IMR-90 (cell line): ENCODE measurements around the gene ITIH4. TPM values are rescaled to one million over a fixed set of nuclear protein-coding genes. Genes with fewer than 3 reads are reported as not detected.

Source experiments
- ATAC-seq: fragments of 200-7000 bp; cut with Tn5 transposase; 2 replicates; pipeline ENCODE4 v1.9.1; 2020; ENCODE audit warnings: low read depth, mild to moderate bottlenecking, moderate library complexity
- BruUV-seq: library from RNA; stranded (reverse); fragments of 400-500 nt; replicated peaks from 2 replicates; lab custom pipeline; 2021; lab: Mats Ljungman, UMichigan
- CTCF ChIA-PET: fragments of 300-600 bp; formaldehyde crosslinking; extraction: SDS; loops from one replicate; lab custom pipeline; 2021; ENCODE audit warnings: antibody characterized with exemption; lab: Yijun Ruan, JAX
- POLR2A ChIA-PET: fragments of 300-600 bp; sonication (Branson Sonifier 250); formaldehyde crosslinking; loops from one replicate; lab custom pipeline; 2022; ENCODE audit warnings: antibody characterized with exemption; ENCODE audit not compliant: unreplicated experiment; lab: Charles Lee
- DNase-seq: peaks from one replicate; pipeline ENCODE4 v3.0.0; 2013
- H2AFZ ChIP-seq: replicated peaks from 2 replicates; pipeline ENCODE3; 2013; ENCODE audit warnings: low read length, mild to moderate bottlenecking; ENCODE audit not compliant: poor library complexity
- H2AK5ac ChIP-seq: 2 replicates; pipeline ENCODE4 v1.6.1; 2013; ENCODE audit warnings: low read depth, low read length, inconsistent platforms
- H2AK9ac ChIP-seq: replicated peaks from 2 replicates; pipeline ENCODE3; 2013; ENCODE audit warnings: mild to moderate bottlenecking, low read depth, low read length, moderate library complexity; ENCODE audit not compliant: poor library complexity
- H2BK120ac ChIP-seq: 2 replicates; pipeline ENCODE4 v1.6.1; 2013; ENCODE audit warnings: low read depth, low read length, inconsistent platforms
- H2BK15ac ChIP-seq: 3 replicates; pipeline ENCODE4 v1.6.1; 2013; ENCODE audit warnings: low read depth, low read length, inconsistent platforms
- H2BK20ac ChIP-seq: 2 replicates; pipeline ENCODE4 v1.6.1; 2013; ENCODE audit warnings: low read depth, mild to moderate bottlenecking, inconsistent platforms, low read length, moderate library complexity
- H2BK5ac ChIP-seq: 2 replicates; pipeline ENCODE4 v1.6.1; 2013; ENCODE audit warnings: mild to moderate bottlenecking, low read depth, low read length, inconsistent platforms; ENCODE audit not compliant: poor library complexity, severe bottlenecking
- H3K14ac ChIP-seq: replicated peaks from 2 replicates; pipeline ENCODE4 v1.6.1; 2013; ENCODE audit warnings: low read depth, low read length, inconsistent platforms
- H3K18ac ChIP-seq: 2 replicates; pipeline ENCODE4 v1.6.1; 2013; ENCODE audit warnings: low read depth, low read length, control low read depth
- H3K23ac ChIP-seq: 2 replicates; pipeline ENCODE4 v1.6.1; 2013; ENCODE audit warnings: low read depth, low read length, inconsistent platforms
- H3K27ac ChIP-seq: 2 replicates; pipeline ENCODE4 v1.5.1; 2013; ENCODE audit warnings: mild to moderate bottlenecking, control low read depth, low read length; ENCODE audit not compliant: insufficient read depth
- H3K27me3 ChIP-seq: 2 replicates; pipeline ENCODE4 v1.6.1; 2013; ENCODE audit warnings: low read length; ENCODE audit not compliant: control insufficient read depth, insufficient read depth
- H3K36me3 ChIP-seq: 2 replicates; pipeline ENCODE4 v1.6.1; 2013; ENCODE audit warnings: low read length, mixed read lengths; ENCODE audit not compliant: control insufficient read depth, insufficient read depth
- H3K4ac ChIP-seq: 2 replicates; pipeline ENCODE4 v1.6.1; 2013; ENCODE audit warnings: low read depth, low read length, inconsistent platforms
- H3K4me1 ChIP-seq: 2 replicates; pipeline ENCODE4 v1.6.1; 2013; ENCODE audit warnings: low read length, mixed read lengths; ENCODE audit not compliant: control insufficient read depth, insufficient read depth
- H3K4me2 ChIP-seq: 2 replicates; pipeline ENCODE4 v1.6.1; 2013; ENCODE audit warnings: low read depth, mild to moderate bottlenecking, control low read depth, low read length, moderate library complexity
- H3K4me3 ChIP-seq: 2 replicates; pipeline ENCODE4 v1.5.1; 2013; ENCODE audit warnings: low read depth, mild to moderate bottlenecking, control low read depth, low read length, moderate library complexity; ENCODE audit not compliant: insufficient read depth
- H3K56ac ChIP-seq: 2 replicates; pipeline ENCODE4 v1.6.1; 2013; ENCODE audit warnings: low read length, inconsistent platforms; ENCODE audit not compliant: insufficient read depth; ENCODE audit errors: extremely low read depth
- H3K79me1 ChIP-seq, 2 experiments: 2 replicates each; pipeline ENCODE4 v1.6.1; 2013; ENCODE audit warnings: low read length in 2 of 2, inconsistent platforms in 1 of 2, low read depth in 1 of 2
- H3K9ac ChIP-seq: 2 replicates; pipeline ENCODE4 v1.6.1; 2013; ENCODE audit warnings: low read depth, low read length, control low read depth
- H3K9me1 ChIP-seq: 2 replicates; pipeline ENCODE4 v1.6.1; 2013; ENCODE audit warnings: low read length, inconsistent platforms; ENCODE audit not compliant: insufficient read depth
- H3K9me3 ChIP-seq: 2 replicates; pipeline ENCODE4 v1.6.1; 2013; ENCODE audit warnings: low read length; ENCODE audit not compliant: control insufficient read depth, insufficient read depth
- H4K20me1 ChIP-seq: 2 replicates; pipeline ENCODE4 v1.6.1; 2013; ENCODE audit warnings: low read length, inconsistent platforms; ENCODE audit not compliant: insufficient read depth
- H4K5ac ChIP-seq: 2 replicates; pipeline ENCODE4 v1.6.1; 2013; ENCODE audit warnings: mild to moderate bottlenecking, low read depth, low read length, control low read depth
- H4K8ac ChIP-seq, 2 experiments: 2 replicates each; pipeline ENCODE4 v1.6.1; 2013; ENCODE audit warnings: low read depth in 2 of 2, low read length in 2 of 2, control low read depth in 1 of 2, inconsistent platforms in 1 of 2
- H4K91ac ChIP-seq: 2 replicates; pipeline ENCODE4 v1.6.1; 2013; ENCODE audit warnings: low read depth, low read length, inconsistent platforms; ENCODE audit not compliant: insufficient read depth
- BHLHE40 ChIP-seq: fragments of 150-350 bp; IDR thresholded peaks from 2 replicates; pipeline ENCODE4 v1.6.1; 2016; ENCODE audit warnings: mild to moderate bottlenecking, low read depth, low read length
- FOS ChIP-seq: fragments of 150-350 bp; IDR thresholded peaks from 2 replicates; pipeline ENCODE4 v1.6.1; 2016; ENCODE audit warnings: low read depth, low read length
- MAZ ChIP-seq: IDR thresholded peaks from 2 replicates; pipeline ENCODE4 v1.6.1; 2012; ENCODE audit warnings: low read depth, mild to moderate bottlenecking, low read length, improper control_type of control experiment, moderate library complexity, borderline replicate concordance
- SMC3 ChIP-seq: fragments of 150-350 bp; IDR thresholded peaks from 2 replicates; pipeline ENCODE4 v1.6.1; 2016; ENCODE audit warnings: low read depth, mild to moderate bottlenecking, antibody characterized with exemption, low read length, moderate library complexity
- WGBS, 2 experiments: methylation state at CpG; one replicate each; pipeline versions ENCODE4 v1.1.5 to v1.1.7; 2013; ENCODE audit warnings: missing lambda C conversion rate in 2 of 2; ENCODE audit not compliant: insufficient read length in 1 of 2; ENCODE audit errors: extremely low coverage in 2 of 2; 5-methylcytosine and 5-hydroxymethylcytosine counted together
- dilution Hi-C: fragments of 300-500 bp; cut with HindIII; formaldehyde crosslinking; loops from one replicate; pipeline ENCODE4 v1.14.3; 2018; ENCODE audit warnings: low sequenced_read_pairs; ENCODE audit not compliant: unreplicated experiment
- in situ Hi-C: fragments of 300-500 bp; cut with MboI; formaldehyde crosslinking; loops from 3 replicates; pipeline ENCODE4 v1.14.3; 2019; ENCODE audit warnings: low sequenced_read_pairs, inconsistent platforms, mixed read lengths
- intact Hi-C: fragments of 100-400 bp; cut with micrococcal nuclease; formaldehyde crosslinking; loops from 2 replicates; pipeline ENCODE4 v1.10.0; 2022
- polyA plus RNA-seq, 3 experiments: library from polyadenylated mRNA; depleted of rRNA; stranded (reverse); fragments of >200 nt; gene quantifications; 2 replicates each; pipeline ENCODE4 v1.2.3, GENCODE V29; 2012; ENCODE audit warnings: low replicate concordance in 1 of 3
- total RNA-seq: library from RNA; depleted of rRNA; stranded (reverse); fragments of >200 nt; gene quantifications from 2 replicates; pipeline ENCODE4 v1.2.3, GENCODE V29; 2012

The ITIH4 gene
- total and polyA plus RNA-seq, 2 of the 4 experiments (the other 2 are of a cell fraction), result 0.26 to 0.36 TPM

- TF ChIP-seq MAZ, result no peak
Measured at GRCh38 chr3:52782412-52783210, 47.9 kb downstream of the ITIH4 start (continued).

GRCh38 chr3:52781741-52782140 is 48.7 kb downstream of the ITIH4 start:
- dilution Hi-C loops (no loop called here), in situ Hi-C loops (no loop called here), intact Hi-C loops (no loop called here)
- Histone ChIP-seq H3K9me3 (no peaks in the 10 kb centered on the region), H2BK20ac (no peak overlapping the region), H3K14ac (no peak overlapping the region), H2BK5ac (no peak overlapping the region), H2AK9ac (no peak overlapping the region), H3K4me2 (no peak overlapping the region), H3K27ac (no peak overlapping the region), H4K5ac (no peak overlapping the region), H3K27me3 (peaks cover 51% of the 10 kb centered on the region), H3K36me3 (no peaks in the 10 kb centered on the region), H4K91ac (no peak overlapping the region), H3K9me1 (peaks cover 4% of the 10 kb centered on the region; the same call in 1 of the 2 replicates), H2AFZ (no peak overlapping the region), H2BK15ac (no peak overlapping the region), H3K23ac (no peak overlapping the region), H3K4me1 (no peaks in the 10 kb centered on the region), H2BK120ac (no peak overlapping the region), H3K79me1 (no peaks in the 10 kb centered on the region), H3K4ac (no peak overlapping the region), H3K56ac (no peak overlapping the region), H3K9ac (no peak overlapping the region), H3K4me3 (no peak overlapping the region), H4K20me1 (no peaks in the 10 kb centered on the region), H3K18ac (no peak overlapping the region), H4K8ac (no peak overlapping the region), H2AK5ac (no peak overlapping the region)
- POLR2A ChIA-PET, result no interaction called here
- ATAC-seq, result no peak
- TF ChIP-seq SMC3, result no peak
- no peak for TF ChIP-seq FOS
- no peak for TF ChIP-seq BHLHE40
- no peak for DNase-seq
- WGBS, 2 experiments, result 57% methylated on average over 5 of the region's 13 CpGs; no CpG with 5 or more reads in 1 of the 2 experiments
- CTCF ChIA-PET, result no interaction called here
- BruUV-seq, result no TSS peak
